ENCODE data around the gene FABP6. TPM values are rescaled to one million over a fixed set of nuclear protein-coding genes. Genes with fewer than 3 reads are reported as not detected.

Gene FABP6
- total RNA-seq, 2 experiments from 2014 or later: not detected

DNA sequence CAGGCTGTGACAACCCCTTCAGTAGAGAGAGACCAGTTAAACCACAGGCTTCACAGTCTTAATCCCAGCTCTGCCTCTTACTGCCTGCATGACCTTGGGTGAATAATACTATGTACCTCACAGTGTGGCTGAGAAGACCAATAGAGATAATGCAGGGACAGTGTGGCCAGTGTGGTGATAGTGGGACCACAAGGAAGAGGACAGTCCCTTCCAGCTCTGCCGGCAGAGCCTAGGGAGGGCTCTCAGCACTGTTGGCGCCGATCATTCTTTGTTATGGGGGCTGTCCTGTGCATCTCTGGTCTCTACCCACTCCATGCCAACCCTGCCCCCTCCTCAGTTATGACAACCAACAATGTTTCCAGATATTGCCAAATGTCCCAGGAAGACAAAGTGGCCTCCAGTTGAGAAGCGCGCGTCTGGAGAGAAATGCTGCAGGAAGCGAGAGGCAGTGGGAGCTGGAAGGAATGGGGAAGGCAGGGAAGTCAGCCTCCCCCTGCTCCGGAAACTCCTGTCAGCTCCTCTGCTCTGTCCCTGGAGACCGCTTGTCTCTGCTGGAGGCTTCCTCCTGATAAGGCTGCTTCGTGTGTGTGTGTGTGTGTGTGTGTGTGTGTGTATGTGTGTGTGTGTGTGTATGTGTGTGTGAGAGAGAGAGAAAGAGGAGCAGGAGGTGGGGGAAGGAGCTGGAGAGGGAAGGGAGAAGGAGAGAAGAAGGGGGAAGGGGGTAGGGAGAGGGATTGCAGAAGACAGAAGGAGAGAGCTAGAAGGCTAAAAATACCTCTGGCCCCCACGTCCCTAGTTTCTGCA lies 31.8 kb upstream of the FABP6 start:
- H3K27ac Mint-ChIP-seq: no peak overlapping the region
- CTCF ChIA-PET: interaction anchor here (1.2 to 6.3 kb wide), 3 partner anchors 121 to 150 kb away, joined by 5 to 49 read pairs (median 8); no protein-coding TSS in a partner anchor
- peaks cover 2% of the 10 kb centered on the region for H3K4me1 Mint-ChIP-seq (ENCODE audit: low read depth)
- no peak for DNase-seq
- H3K36me3 Mint-ChIP-seq (ENCODE audit: low read depth): no peaks in the 10 kb centered on the region
- intact Hi-C loops (cut with micrococcal nuclease): no loop called here
- H3K9me3 Mint-ChIP-seq: no peaks in the 10 kb centered on the region
- no peak overlapping the region for H3K4me3 Mint-ChIP-seq
- peaks cover 9% of the 10 kb centered on the region for H3K27me3 Mint-ChIP-seq (ENCODE audit: low read depth)

DNA sequence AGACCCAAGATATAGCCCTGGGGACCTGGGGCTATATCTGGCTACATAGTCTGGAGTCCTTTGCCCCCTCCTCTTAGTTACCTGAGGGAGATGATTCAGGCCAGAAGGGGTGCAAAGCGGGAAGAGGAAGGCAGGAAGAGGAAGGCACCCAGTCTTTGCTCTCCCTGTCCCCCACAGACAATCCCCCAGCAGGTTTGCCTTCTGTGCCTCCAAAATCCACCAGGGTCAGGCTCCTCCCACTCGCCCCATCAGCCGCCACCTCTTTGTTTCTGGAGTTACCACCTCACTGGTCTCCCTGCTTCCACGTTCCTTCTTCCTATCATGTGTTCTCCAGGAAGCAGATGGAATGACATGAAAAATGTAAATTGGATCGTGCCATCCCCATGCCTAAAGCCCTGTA lies 31.2 kb upstream of the FABP6 start:
- H3K9me3 Mint-ChIP-seq: no peaks in the 10 kb centered on the region
- DNase-seq: no peak
- H3K4me3 Mint-ChIP-seq: no peak overlapping the region
- H3K36me3 Mint-ChIP-seq (ENCODE audit: low read depth): no peaks in the 10 kb centered on the region
- CTCF ChIA-PET: interaction anchor here (1.2 to 6.3 kb wide), 3 partner anchors 120 to 150 kb away, joined by 5 to 49 read pairs (median 8); no protein-coding TSS in a partner anchor
- H3K27ac Mint-ChIP-seq: no peak overlapping the region
- intact Hi-C loops (cut with micrococcal nuclease): no loop called here
- H3K4me1 Mint-ChIP-seq (ENCODE audit: low read depth): peaks cover 2% of the 10 kb centered on the region
- H3K27me3 Mint-ChIP-seq (ENCODE audit: low read depth): peaks cover 9% of the 10 kb centered on the region

DNA sequence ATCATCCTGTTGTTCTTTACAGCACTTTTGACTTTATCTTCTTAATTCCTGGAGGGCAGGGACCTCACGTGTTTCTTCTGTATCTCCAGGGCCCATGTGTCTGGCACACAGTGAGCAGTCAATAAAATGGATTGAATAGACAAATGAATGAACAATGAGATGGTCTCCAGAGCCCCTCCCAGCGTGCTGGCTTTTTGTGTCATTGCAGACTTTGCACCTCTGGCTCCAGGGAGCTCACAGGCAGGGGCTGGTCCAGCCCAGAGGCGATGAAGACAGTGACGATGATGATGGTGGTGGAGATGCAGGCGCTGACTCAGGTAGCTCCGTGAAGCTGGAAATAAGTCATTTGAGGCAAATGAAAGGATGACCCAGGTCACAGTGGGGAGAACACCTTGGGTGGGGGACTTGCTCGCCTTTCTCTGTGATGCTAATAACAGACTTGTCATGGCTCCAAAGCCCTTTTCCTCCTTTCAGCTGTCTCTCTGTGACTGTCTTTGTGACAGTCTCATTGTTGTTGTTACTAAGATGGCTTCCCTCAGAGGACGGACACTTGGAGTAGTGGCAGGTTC lies 30.4 kb upstream of the FABP6 start:
- intact Hi-C loops (cut with micrococcal nuclease): loop anchor here (1.0 kb wide), 3 partner anchors 146 to 192 kb away; no protein-coding TSS in a partner anchor
- Mint-ChIP-seq H3K27ac (no peak overlapping the region), H3K4me3 (no peak overlapping the region), H3K4me1 (ENCODE audit: low read depth) (peaks cover 2% of the 10 kb centered on the region), H3K36me3 (ENCODE audit: low read depth) (no peaks in the 10 kb centered on the region), H3K9me3 (no peaks in the 10 kb centered on the region), H3K27me3 (ENCODE audit: low read depth) (peaks cover 9% of the 10 kb centered on the region)
- CTCF ChIA-PET: interaction anchor here (0.6 to 6.3 kb wide), 12 partner anchors 12 to 192 kb away, joined by 3 to 49 read pairs (median 3); no protein-coding TSS in a partner anchor
- no peak for DNase-seq

DNA sequence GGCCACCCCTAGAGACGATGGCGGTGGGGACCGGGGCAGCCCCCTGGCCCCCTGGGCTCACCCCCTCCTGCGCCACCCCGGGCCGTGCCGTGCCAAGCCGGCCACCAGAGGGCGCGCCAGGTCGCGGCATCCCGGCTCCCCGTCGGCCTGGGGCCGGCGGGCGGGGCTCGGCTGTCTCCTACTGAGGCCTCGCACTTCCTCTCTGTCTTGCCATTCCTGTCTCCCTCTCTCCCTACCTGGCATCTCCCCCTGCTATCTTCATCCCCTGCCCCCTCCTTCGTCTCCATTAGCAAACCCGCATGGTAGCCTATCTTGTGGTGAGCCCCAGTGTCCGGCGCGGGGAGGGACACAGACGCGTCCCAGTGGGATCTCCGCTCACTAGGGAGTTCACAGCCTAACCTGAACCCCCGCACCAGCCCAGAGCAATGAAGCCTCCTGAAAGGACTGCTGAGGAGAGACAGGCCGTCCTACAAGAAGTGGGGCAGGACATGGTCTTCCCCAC lies 29.8 kb upstream of the FABP6 start:
- H3K27ac Mint-ChIP-seq: no peak overlapping the region

GRCh38 chr5:160207061-160207460 lies 22.2 kb upstream of the FABP6 start:
- intact Hi-C loops (cut with micrococcal nuclease): no loop called here
- Mint-ChIP-seq H3K27ac (no peak overlapping the region), H3K4me1 (ENCODE audit: low read depth) (no peaks in the 10 kb centered on the region), H3K27me3 (ENCODE audit: low read depth) (no peaks in the 10 kb centered on the region), H3K9me3 (no peaks in the 10 kb centered on the region), H3K4me3 (no peak overlapping the region), H3K36me3 (ENCODE audit: low read depth) (no peaks in the 10 kb centered on the region)
- DNase-seq: no peak
- CTCF ChIA-PET: no interaction called here

More for the DNA sequence above, 29.8 kb upstream of the FABP6 start:
- peaks cover 9% of the 10 kb centered on the region for H3K27me3 Mint-ChIP-seq (ENCODE audit: low read depth)
- H3K4me3 Mint-ChIP-seq: peak overlapping the region; percentile 65
- CTCF ChIA-PET: interaction anchor here (0.8 to 6.3 kb wide), 11 partner anchors 12 to 192 kb away, joined by 3 to 49 read pairs (median 3); no protein-coding TSS in a partner anchor
- H3K9me3 Mint-ChIP-seq: no peaks in the 10 kb centered on the region
- H3K4me1 Mint-ChIP-seq (ENCODE audit: low read depth): peaks cover 2% of the 10 kb centered on the region
- no peaks in the 10 kb centered on the region for H3K36me3 Mint-ChIP-seq (ENCODE audit: low read depth)
- intact Hi-C loops (cut with micrococcal nuclease): loop anchor here (1.0 kb wide), 3 partner anchors 146 to 192 kb away; no protein-coding TSS in a partner anchor
- peak; percentile 68 for DNase-seq

DNA sequence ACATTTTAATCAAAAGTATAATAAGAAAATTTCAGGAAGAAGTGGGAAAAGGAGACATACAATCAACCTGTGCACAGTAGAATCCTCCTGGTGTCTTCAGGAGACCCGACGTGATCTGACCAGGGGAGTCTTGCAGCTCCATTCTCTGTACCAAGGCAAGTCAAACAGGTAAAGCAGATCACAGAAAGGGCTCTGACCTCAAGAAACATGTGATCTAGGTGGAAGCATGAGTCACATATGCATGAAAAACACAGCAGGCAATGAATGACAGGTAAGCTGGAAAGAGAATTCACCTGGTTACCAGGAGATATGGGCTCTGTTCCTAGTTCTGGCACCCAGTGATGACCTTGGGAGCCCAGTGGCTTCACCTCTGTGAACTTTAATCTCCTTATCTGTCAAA lies 19.4 kb upstream of the FABP6 start:
- CTCF ChIA-PET: no interaction called here
- DNase-seq: no peak
- Mint-ChIP-seq H3K9me3 (no peaks in the 10 kb centered on the region), H3K27me3 (ENCODE audit: low read depth) (no peaks in the 10 kb centered on the region), H3K4me1 (ENCODE audit: low read depth) (no peaks in the 10 kb centered on the region), H3K4me3 (no peak overlapping the region), H3K27ac (no peak overlapping the region), H3K36me3 (ENCODE audit: low read depth) (no peaks in the 10 kb centered on the region)
- intact Hi-C loops (cut with micrococcal nuclease): no loop called here

DNA sequence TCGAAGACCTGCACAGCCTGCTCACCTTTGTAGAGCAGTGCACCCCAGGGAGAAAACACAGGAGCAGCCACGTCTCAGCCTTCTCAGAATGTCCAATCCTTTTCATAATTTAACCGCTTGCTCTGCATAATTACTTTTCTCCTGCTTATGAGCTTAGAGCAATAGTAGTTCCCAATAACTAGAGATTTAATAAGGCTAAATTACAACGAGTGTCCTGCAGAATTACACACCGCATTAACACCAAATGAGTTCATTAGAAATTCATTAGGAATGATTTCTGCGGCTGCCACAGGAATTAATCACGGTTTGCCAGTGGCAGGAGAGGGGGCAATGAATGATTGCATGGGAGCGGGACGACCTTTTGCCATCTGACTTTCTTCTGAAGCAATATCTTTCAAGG lies 18.7 kb upstream of the FABP6 start:
- CTCF ChIA-PET: interaction anchor here (1.1 kb wide), 1 partner anchor 12 kb away, joined by 4 read pairs; no protein-coding TSS in a partner anchor
- H3K36me3 Mint-ChIP-seq (ENCODE audit: low read depth): no peaks in the 10 kb centered on the region
- intact Hi-C loops (cut with micrococcal nuclease): no loop called here

GRCh38 chr5:160211352-160211751 lies 18.0 kb upstream of the FABP6 start:
- Mint-ChIP-seq H3K9me3 (no peaks in the 10 kb centered on the region), H3K4me3 (no peak overlapping the region), H3K36me3 (ENCODE audit: low read depth) (no peaks in the 10 kb centered on the region), H3K27me3 (ENCODE audit: low read depth) (no peaks in the 10 kb centered on the region), H3K27ac (no peak overlapping the region), H3K4me1 (ENCODE audit: low read depth) (no peaks in the 10 kb centered on the region)
- CTCF ChIA-PET: interaction anchor here (0.8 to 1.2 kb wide), 3 partner anchors 12 to 189 kb away, joined by 3 to 4 read pairs (median 4); no protein-coding TSS in a partner anchor
- DNase-seq: no peak
- intact Hi-C loops (cut with micrococcal nuclease): no loop called here

More for the DNA sequence above, 18.7 kb upstream of the FABP6 start:
- Mint-ChIP-seq H3K27ac (no peak overlapping the region), H3K9me3 (no peaks in the 10 kb centered on the region), H3K4me1 (ENCODE audit: low read depth) (no peaks in the 10 kb centered on the region), H3K4me3 (no peak overlapping the region), H3K27me3 (ENCODE audit: low read depth) (no peaks in the 10 kb centered on the region)
- no peak for DNase-seq

- CTCF ChIA-PET: interaction anchor here (0.6 to 1.3 kb wide), 2 partner anchors 29 to 131 kb away, joined by 3 read pairs; no protein-coding TSS in a partner anchor
- no peaks in the 10 kb centered on the region for H3K27me3 Mint-ChIP-seq (ENCODE audit: low read depth)
- H3K4me3 Mint-ChIP-seq: no peak overlapping the region
- H3K36me3 Mint-ChIP-seq (ENCODE audit: low read depth): no peaks in the 10 kb centered on the region
- intact Hi-C loops (cut with micrococcal nuclease): no loop called here
- no peak overlapping the region for H3K27ac Mint-ChIP-seq
- DNase-seq: no peak
- H3K9me3 Mint-ChIP-seq: no peaks in the 10 kb centered on the region
- H3K4me1 Mint-ChIP-seq (ENCODE audit: low read depth): no peaks in the 10 kb centered on the region
These were observed 15.8 kb upstream of the FABP6 start for GRCh38 chr5:160213537-160213936.

- CTCF ChIA-PET: no interaction called here
- no peak overlapping the region for H3K27ac Mint-ChIP-seq
- no peaks in the 10 kb centered on the region for H3K27me3 Mint-ChIP-seq (ENCODE audit: low read depth)
- no peaks in the 10 kb centered on the region for H3K36me3 Mint-ChIP-seq (ENCODE audit: low read depth)
- H3K4me1 Mint-ChIP-seq (ENCODE audit: low read depth): no peaks in the 10 kb centered on the region
- intact Hi-C loops (cut with micrococcal nuclease): no loop called here
- H3K4me3 Mint-ChIP-seq: no peak overlapping the region
- no peaks in the 10 kb centered on the region for H3K9me3 Mint-ChIP-seq
- no peak for DNase-seq
These were observed 9.9 kb upstream of the FABP6 start for GRCh38 chr5:160219356-160219755.

GRCh38 chr5:160221082-160221481 lies 8.2 kb upstream of the FABP6 start:
- no peak for DNase-seq
- Mint-ChIP-seq H3K36me3 (ENCODE audit: low read depth) (no peaks in the 10 kb centered on the region), H3K27ac (no peak overlapping the region), H3K9me3 (no peaks in the 10 kb centered on the region), H3K4me3 (no peak overlapping the region), H3K4me1 (ENCODE audit: low read depth) (no peaks in the 10 kb centered on the region), H3K27me3 (ENCODE audit: low read depth) (no peaks in the 10 kb centered on the region)
- intact Hi-C loops (cut with micrococcal nuclease): no loop called here
- CTCF ChIA-PET: interaction anchor here (0.8 to 1.0 kb wide), 2 partner anchors 20 to 22 kb away, joined by 3 read pairs; no protein-coding TSS in a partner anchor

DNA sequence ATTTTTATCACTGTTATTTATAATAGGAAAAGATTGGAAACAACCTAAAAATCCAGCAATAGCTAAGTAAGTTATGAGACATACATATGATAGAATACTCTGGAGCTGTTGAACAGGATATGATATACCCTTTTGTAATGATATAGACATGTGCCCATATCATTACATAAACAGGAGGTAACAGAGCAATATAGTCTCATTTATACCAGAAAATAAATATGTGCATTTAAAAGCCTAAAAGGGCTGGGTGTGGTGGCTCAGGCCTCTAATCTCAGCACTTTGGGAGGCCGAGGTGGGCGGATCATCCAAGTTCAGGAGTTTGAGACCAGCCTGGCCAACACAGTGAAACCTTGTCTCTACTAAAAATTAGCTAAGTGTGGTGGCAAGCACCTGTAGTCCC lies 2.3 kb upstream of the FABP6 start:
- no peaks in the 10 kb centered on the region for H3K36me3 Mint-ChIP-seq (ENCODE audit: low read depth)
- H3K27me3 Mint-ChIP-seq (ENCODE audit: low read depth): no peaks in the 10 kb centered on the region
- no peak for DNase-seq
- CTCF ChIA-PET: no interaction called here
- H3K4me3 Mint-ChIP-seq: no peak overlapping the region
- no peaks in the 10 kb centered on the region for H3K9me3 Mint-ChIP-seq
- no peaks in the 10 kb centered on the region for H3K4me1 Mint-ChIP-seq (ENCODE audit: low read depth)
- H3K27ac Mint-ChIP-seq: no peak overlapping the region
- intact Hi-C loops (cut with micrococcal nuclease): no loop called here
